HUES48 (cell line): ENCODE measurements around the gene SPECC1.

Experiments
- H3K27ac ChIP-seq: one replicate; pipeline ENCODE4 v1.7.0; 2013; ENCODE audit warnings: low read depth, low read length, inconsistent platforms
- H3K27me3 ChIP-seq: 2 replicates; pipeline ENCODE4 v1.6.1; 2013; ENCODE audit warnings: mild to moderate bottlenecking, low read length; ENCODE audit not compliant: control insufficient read depth, insufficient read depth
- H3K36me3 ChIP-seq: 2 replicates; pipeline ENCODE4 v1.6.1; 2013; ENCODE audit warnings: low read length; ENCODE audit not compliant: control insufficient read depth, insufficient read depth
- H3K4me1 ChIP-seq: 2 replicates; pipeline ENCODE4 v1.6.1; 2013; ENCODE audit warnings: mild to moderate bottlenecking, low read length; ENCODE audit not compliant: control insufficient read depth, insufficient read depth
- H3K4me3 ChIP-seq: 2 replicates; pipeline ENCODE4 v1.5.1; 2013; ENCODE audit warnings: mild to moderate bottlenecking, low read depth, low read length
- H3K9ac ChIP-seq: 2 replicates; pipeline ENCODE4 v1.6.1; 2013; ENCODE audit warnings: mild to moderate bottlenecking, low read depth, low read length, moderate library complexity
- H3K9me3 ChIP-seq: 2 replicates; pipeline ENCODE4 v1.6.1; 2013; ENCODE audit warnings: low read length; ENCODE audit not compliant: control insufficient read depth, insufficient read depth

Gene SPECC1

DNA sequence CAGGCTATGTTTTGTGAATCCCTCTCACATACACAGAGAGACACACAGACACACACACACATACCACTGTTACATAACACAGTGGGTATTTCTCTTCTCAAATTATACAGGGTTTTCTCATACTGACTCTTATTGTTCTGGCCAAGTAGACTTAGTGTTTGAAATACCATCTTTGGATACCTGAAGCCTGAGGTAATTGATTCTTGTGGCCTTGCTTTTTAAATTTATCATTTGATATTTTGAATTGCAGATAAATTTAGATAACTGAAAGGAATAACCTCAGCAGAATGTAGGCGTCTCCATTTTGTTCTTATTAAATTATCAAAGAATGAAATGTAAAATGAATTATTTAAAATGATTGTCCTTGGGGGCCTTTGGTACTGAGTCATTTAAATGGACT, 234.4 kb downstream of the SPECC1 start:
- H3K27ac ChIP-seq, result no peak overlapping the region
- no peaks in the 10 kb centered on the region for H3K4me1 ChIP-seq
- peaks cover 29% of the 10 kb centered on the region for H3K36me3 ChIP-seq
- no peak overlapping the region for H3K4me3 ChIP-seq
- H3K9me3 ChIP-seq, result no peaks in the 10 kb centered on the region
- H3K27me3 ChIP-seq, result no peaks in the 10 kb centered on the region
- H3K9ac ChIP-seq, result no peak overlapping the region

DNA sequence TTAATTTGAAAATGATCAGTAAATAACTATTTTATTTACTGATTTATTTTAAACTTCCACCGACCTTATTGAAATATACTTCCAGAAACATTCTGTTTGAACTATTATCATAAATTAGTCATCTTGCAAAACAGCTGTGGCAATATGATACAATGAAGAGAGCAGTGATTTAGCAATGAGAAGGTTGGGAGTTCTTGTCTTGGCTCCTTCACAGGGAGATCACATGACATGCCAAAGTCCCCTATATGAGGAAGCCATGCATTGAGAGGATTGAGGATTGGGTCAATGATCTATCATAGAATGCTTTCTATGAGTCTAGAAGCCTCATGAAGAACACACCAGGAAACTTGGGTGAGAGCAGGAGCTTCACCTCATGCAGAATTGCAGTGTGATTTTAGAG, 235.5 kb downstream of the SPECC1 start:
- no peaks in the 10 kb centered on the region for H3K27me3 ChIP-seq
- no peak overlapping the region for H3K4me3 ChIP-seq
- H3K27ac ChIP-seq, result no peak overlapping the region
- peaks cover 39% of the 10 kb centered on the region for H3K36me3 ChIP-seq
- H3K9me3 ChIP-seq, result no peaks in the 10 kb centered on the region
- H3K4me1 ChIP-seq, result no peaks in the 10 kb centered on the region
- H3K9ac ChIP-seq, result no peak overlapping the region

DNA sequence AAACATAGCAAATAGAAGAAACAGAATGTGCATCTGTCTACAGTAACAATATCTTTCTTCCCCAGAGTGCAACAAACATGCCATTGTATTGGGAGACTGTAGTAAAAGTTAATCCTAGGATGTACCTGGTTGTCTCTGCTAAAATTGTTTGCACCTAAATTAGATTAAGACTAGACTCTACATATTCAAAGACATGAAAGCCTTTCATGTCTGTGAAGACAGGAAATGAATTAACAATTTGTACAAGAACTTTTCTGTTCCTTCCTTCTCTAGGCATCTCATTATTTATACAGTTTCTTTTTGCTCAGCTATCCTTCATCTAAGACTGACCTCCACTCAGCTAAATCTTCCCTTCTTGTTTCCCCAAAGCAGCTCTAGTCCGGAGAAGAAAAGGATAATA, 237.5 kb downstream of the SPECC1 start:
- H3K27me3 ChIP-seq, result no peaks in the 10 kb centered on the region

DNA sequence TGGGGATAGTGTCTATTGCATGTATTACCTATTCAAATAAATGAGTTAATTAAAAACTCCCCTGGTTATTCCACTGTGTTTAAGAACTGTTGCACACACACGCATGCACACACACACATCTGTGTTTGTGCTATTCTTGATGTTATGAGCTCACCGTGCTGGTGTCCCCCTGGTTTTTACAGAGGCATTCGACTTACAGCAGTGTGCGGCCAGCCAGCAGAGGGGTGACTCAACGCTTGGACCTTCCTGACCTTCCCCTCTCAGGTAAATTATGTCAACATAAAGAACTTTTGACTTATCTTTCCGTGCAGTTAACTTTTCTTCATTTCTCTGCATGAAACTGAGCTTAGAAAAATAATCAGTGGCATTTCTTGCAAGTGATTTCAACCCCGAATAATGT, 244.2 kb downstream of the SPECC1 start:
- Histone ChIP-seq H3K27ac (no peak overlapping the region), H3K4me3 (no peak overlapping the region), H3K27me3 (no peaks in the 10 kb centered on the region), H3K9ac (no peak overlapping the region), H3K36me3 (peaks cover 77% of the 10 kb centered on the region), H3K9me3 (no peaks in the 10 kb centered on the region), H3K4me1 (no peaks in the 10 kb centered on the region)

More for the DNA sequence above, 237.5 kb downstream of the SPECC1 start:
- Histone ChIP-seq H3K4me1 (no peaks in the 10 kb centered on the region), H3K27ac (no peak overlapping the region), H3K36me3 (peaks cover 55% of the 10 kb centered on the region), H3K4me3 (no peak overlapping the region), H3K9ac (no peak overlapping the region), H3K9me3 (no peaks in the 10 kb centered on the region)

DNA sequence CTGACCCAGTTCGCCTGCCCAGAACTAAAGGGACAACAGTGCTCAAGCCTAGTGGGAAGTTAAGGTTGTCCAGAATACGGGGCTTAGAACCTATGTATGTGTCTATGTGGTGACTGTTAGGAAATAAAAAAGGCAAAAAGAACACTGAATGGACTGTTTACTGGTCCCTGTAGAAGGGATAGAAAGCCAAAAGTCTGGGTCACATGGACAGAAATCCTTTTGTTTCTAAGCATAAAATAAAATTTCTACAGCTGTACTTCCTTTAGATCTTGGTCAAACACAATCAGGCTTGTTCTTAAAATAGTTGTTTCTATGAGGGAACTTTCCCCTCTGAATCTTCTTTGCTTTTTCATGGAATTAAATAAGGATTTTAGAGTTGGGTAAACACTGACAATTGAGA, 245.4 kb downstream of the SPECC1 start:
- Histone ChIP-seq H3K9ac (no peak overlapping the region), H3K4me1 (no peaks in the 10 kb centered on the region), H3K9me3 (no peaks in the 10 kb centered on the region), H3K36me3 (peaks cover 76% of the 10 kb centered on the region), H3K27me3 (no peaks in the 10 kb centered on the region), H3K4me3 (no peak overlapping the region), H3K27ac (no peak overlapping the region)

DNA sequence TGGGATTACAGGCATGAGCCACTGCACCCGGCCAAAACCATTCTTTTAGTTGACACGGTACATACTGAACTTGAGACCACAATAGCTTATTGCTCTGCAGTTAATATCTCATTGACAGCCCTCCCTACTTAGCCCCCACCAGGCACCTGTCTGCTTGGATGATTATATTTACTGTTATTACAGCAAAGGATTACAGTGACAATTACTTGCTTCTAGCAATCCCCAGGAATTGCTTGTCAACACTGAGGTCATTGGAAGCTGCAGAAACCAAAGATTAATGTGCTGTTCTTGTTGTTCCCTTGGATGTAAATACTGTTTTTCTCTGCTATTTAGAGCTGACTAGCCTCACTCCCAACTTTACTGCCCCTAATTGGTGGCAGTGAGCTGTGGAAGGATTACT, 247.0 kb downstream of the SPECC1 start:
- no peak overlapping the region for H3K4me3 ChIP-seq
- no peaks in the 10 kb centered on the region for H3K4me1 ChIP-seq
- H3K36me3 ChIP-seq, result peaks cover 79% of the 10 kb centered on the region
- no peaks in the 10 kb centered on the region for H3K9me3 ChIP-seq
- H3K9ac ChIP-seq, result no peak overlapping the region
- H3K27ac ChIP-seq, result no peak overlapping the region
- H3K27me3 ChIP-seq, result no peaks in the 10 kb centered on the region

DNA sequence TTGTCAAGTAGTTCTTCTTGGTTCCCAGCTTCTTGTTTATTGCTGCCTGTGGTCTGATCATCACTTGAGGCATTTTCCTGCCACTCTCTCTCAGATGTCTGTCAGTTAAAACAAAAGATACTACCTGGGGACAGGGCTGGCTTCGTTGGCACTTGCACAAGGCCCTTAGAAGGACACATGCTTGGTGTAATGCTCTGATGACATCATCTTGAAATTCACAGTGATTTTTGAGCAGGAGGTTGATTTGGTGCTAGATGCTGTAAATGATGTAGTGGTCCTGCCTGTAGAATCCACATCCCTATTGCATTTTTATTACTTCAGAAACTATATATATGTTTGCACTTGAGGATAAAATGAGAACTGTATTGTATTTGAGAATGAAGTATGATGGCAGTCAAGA, 247.8 kb downstream of the SPECC1 start:
- Histone ChIP-seq H3K4me3 (no peak overlapping the region), H3K4me1 (peaks cover 4% of the 10 kb centered on the region), H3K9me3 (no peaks in the 10 kb centered on the region), H3K27ac (no peak overlapping the region), H3K9ac (no peak overlapping the region), H3K27me3 (no peaks in the 10 kb centered on the region), H3K36me3 (peaks cover 79% of the 10 kb centered on the region)

DNA sequence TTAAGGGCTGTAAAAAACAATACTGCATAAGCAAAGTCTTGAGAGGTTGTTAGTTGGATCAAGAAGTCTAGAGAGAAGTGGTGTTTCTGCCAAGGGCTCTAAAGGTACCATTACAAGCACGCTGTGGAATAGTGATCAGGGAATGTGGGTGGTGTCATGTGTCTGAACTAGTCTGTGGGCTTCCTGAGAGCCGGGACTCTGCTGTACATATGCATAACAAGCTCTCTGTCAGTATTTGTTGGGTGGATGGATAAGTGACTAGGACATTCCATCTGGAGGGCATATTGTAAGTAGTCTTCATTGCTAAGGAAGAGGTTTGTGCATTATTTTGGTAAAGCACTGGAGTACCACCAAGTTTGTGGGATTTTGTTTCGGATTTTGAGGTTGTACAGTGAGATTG, 248.6 kb downstream of the SPECC1 start:
- H3K27me3 ChIP-seq, result no peaks in the 10 kb centered on the region
- peaks cover 76% of the 10 kb centered on the region for H3K36me3 ChIP-seq
- no peak overlapping the region for H3K9ac ChIP-seq
- peaks cover 12% of the 10 kb centered on the region for H3K4me1 ChIP-seq
- no peaks in the 10 kb centered on the region for H3K9me3 ChIP-seq
- H3K4me3 ChIP-seq, result no peak overlapping the region
- H3K27ac ChIP-seq, result no peak overlapping the region

DNA sequence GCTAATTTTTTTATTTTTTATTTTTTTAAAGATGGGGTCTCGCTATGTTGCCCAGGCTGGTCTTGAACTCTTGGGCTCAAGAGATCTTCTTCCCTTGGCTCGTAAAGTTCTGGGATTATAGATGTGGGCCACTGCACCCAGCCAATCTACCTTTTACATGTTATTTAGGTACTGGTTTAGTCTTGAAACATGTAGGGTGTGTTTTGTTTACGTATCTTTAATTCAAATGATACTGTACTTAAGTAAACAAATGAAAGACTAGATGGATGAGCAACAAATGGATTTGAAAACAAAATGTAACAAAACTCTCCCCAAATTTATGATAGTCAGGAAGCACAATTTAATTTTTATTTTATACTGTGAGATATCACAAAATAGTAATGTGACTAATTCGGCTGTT, 250.5 kb downstream of the SPECC1 start:
- Histone ChIP-seq H3K27me3 (no peaks in the 10 kb centered on the region), H3K27ac (no peak overlapping the region), H3K4me3 (no peak overlapping the region), H3K36me3 (peaks cover 66% of the 10 kb centered on the region), H3K9me3 (no peaks in the 10 kb centered on the region), H3K4me1 (peaks cover 20% of the 10 kb centered on the region), H3K9ac (no peak overlapping the region)

DNA sequence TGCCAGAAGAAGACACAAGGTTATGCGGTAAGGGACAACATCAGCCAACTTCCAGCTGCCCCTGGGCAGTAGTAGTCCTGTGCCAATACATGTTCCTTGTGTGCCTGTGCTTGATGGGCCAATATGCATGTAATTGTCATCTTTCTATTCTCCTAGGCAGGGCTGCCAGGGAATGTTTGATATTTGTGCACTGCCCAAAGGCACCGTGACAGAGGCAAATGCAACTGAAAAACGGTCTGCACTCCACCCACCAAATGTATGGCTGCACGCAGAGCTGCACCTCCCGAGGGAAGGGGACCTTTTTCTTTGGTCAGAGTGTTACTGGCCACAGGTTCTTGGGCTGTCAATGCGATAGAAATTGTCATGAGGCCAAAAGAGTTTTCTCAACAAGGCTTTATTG, 251.1 kb downstream of the SPECC1 start:
- Histone ChIP-seq H3K27ac (no peak overlapping the region), H3K4me3 (no peak overlapping the region), H3K27me3 (no peaks in the 10 kb centered on the region), H3K9ac (no peak overlapping the region), H3K4me1 (peaks cover 20% of the 10 kb centered on the region), H3K9me3 (no peaks in the 10 kb centered on the region), H3K36me3 (peaks cover 62% of the 10 kb centered on the region)

DNA sequence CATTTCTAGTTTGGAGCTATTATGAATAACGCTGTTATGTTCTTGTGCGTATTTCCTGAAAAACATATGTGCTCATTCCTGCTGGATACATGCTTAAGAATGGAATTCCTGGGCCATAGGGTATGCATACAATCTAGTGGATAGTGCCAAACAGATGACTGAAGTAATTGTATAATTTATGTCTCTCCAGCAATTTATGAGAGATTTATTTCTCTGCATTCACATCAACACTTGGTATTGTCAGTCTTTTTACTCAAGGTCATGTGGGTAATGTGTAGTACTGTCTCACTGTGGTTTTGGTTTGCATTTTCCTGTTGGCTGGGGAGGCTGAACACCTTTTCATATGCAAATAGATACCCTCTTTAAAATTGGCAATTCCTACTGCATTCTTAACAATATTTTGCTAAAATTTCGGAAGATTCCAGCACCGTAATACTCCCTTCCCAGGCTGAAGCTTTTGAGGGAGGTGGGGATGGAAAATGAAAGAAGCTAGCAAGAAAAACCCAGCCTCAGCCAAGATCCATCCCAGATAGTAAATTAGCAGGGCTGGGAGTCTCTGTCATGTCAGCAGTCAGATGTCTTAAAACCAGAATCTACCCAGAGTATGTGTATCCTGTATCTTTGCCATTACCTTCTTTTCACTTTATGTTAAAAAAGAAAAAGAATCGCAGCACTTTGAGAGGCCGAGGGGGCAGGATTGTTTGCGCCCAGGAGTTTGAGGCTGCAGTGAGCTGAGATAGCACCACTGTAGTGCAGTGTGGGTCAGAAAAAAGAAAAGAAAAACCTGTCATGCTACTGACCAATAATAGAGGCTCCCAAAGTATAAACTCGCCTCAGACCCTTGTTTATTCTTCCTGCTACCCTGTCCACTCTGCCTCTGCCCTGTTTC, 253.3 kb downstream of the SPECC1 start:
- H3K4me3 ChIP-seq, result no peak overlapping the region
- H3K36me3 ChIP-seq, result peaks cover 53% of the 10 kb centered on the region
- H3K4me1 ChIP-seq, result peaks cover 20% of the 10 kb centered on the region
- H3K9me3 ChIP-seq, result no peaks in the 10 kb centered on the region
- H3K9ac ChIP-seq, result no peak overlapping the region
- H3K27me3 ChIP-seq, result no peaks in the 10 kb centered on the region
- H3K27ac ChIP-seq, result peak overlapping the region; percentile 43
